Measurements from ENCODE around the gene SRCIN1.
A peak's percentile ranks its signal among the peaks of the same experiment; 100 is the strongest.

Gene SRCIN1

DNA sequence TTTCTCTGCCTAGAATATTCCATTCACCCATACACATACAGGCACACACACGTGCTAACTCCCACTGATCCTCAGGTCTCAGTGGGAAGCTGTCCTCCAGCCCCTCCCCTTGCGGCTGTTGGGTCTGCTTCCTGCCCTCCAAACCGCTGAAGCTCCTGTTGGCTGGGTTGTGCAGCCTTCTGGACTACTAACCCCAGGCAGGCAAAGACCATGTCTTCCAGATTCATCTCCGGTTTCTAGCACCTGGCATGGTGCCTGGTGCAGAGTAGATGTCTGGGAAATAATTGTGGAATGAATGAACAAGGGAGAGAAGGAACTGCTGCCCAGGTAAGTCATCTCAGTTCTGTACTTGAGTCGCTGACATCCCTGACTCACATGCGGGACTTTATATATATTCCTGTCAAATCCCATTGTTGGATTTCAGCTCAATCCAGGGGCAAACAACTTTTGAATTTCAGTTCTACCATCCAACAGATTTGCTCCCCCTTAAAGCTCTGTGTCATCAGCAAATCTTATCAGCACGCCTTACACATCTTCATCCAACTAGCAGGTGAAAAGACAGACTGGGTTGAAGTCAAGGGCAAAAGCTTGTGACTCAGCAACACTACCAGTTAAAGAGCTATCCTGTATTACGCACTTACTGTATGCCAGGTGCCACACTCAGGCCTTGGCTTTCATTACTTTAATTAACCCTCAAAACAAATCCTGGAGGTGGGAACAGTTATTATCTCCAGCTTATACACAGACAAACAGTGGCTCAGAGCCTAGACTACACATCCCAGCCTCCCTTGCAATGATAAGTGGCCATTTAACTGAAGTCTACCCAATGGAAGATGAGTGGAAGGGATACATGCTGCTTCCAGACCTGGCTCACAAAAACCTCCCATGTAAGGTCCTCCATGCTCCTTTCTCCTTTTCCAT is 51.1 kb downstream of the SRCIN1 start:
- DNase-seq, result peak; percentile 61
- in situ Hi-C loops (cut with MboI; ENCODE audit: low pct_unique_long_range_greater_than_20kb, low sequenced_read_pairs), result no loop called here

DNA sequence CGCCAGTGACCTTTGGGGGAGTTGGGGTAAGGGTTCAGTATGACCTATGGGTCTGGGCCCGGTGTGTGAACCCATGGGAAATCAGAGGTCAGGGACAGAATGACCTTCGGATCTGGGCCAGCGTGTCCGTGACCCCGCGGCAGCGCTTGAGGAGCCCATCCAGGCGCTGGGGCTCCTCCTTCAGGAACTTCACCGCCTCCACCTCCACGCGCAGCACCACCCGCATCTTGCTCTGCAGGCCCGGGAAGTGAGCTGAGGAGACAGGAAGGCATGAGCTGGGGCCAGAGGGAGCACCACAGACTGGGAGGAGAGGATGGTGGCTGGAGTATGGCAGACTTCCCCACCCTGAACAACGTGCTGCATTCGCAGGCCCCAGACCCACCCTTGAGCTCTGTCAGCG is 53.4 kb downstream of the SRCIN1 start:
- in situ Hi-C loops (cut with MboI; ENCODE audit: low pct_unique_long_range_greater_than_20kb, low sequenced_read_pairs), result no loop called here

DNA sequence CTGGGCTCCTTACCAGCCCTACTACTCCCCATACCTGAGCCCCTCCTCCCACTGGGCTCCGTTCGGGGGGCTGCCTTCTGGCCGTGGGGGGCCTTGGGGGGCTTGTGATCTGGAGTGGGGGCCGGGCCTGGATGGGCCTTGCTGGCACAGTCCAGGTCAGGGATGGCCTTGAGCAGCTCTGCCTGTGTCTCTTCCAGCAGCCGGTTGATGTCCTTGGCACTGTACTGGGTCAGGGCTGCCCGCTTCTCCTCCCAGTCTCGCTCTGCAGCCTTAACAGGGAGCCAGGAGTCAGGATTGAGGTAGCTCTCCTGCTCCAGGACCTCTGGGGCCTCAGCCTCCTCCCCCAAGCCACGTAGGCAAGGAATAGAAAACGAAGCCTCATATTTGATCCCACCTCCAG is 54.6 kb downstream of the SRCIN1 start:
- DNase-seq, result no peak
- in situ Hi-C loops (cut with MboI; ENCODE audit: low pct_unique_long_range_greater_than_20kb, low sequenced_read_pairs), result no loop called here

More for the DNA sequence above, 53.4 kb downstream of the SRCIN1 start:
- no peak for DNase-seq

DNA sequence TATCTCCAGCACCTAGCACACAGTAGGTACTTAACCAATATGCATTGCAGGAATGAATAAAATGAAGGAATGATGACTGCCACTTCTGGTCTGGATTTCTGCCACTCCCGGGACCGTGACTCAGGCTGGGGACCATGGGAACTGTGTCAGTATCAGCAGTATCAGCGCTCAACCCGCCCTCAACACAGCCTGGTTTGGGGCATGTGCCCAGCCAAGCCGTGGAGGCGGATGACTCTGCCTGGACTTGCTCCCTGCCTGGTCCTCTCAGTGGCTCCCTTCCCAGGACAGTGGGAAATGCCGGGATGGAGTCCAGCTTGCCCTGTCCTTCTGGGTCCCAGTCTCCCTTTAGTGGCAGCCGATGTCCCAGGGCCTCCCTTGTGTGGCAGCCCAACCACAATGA is 55.1 kb downstream of the SRCIN1 start:
- no peak for DNase-seq
- in situ Hi-C loops (cut with MboI; ENCODE audit: low pct_unique_long_range_greater_than_20kb, low sequenced_read_pairs), result no loop called here

DNA sequence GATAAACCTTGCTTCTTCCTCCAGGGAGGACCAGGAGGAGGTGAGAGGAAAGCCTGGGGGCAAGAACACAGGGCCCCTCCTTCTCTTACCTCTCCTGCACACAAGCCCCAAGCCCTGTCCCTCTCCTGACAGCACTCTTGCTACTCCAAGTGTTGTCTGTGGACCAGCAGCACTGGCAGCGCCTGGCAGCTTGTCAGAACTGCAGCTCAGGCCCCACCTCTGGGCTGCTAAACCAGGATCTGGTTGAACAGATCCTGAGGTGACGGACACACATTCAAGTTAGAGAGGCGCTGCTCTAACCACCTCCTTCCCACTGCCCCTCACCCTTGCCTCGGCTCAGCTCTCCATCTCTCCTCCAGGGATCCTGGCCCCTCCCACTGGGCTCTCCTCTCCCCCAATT is 56.5 kb downstream of the SRCIN1 start:
- no peak for DNase-seq
- in situ Hi-C loops (cut with MboI; ENCODE audit: low pct_unique_long_range_greater_than_20kb, low sequenced_read_pairs), result no loop called here

DNA sequence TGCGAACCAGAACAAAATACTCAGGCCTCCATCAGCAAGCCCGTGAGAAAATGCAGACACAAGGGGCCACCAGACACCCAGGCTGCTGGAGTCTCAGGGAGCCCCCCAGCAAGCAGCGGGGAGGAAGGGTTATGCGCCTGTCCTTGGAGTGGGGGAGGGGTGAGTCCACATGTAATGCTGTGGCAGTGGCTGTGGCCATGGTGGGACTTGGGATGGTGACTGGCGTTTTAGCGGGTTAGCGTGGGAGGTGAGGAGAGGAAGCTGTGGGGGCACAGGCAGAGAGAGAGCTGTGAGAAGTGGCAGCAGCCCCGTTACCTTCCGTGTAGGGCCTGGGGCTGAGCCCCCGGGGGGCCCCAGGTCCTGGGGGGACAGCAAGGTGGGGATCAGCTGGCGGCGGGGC is 58.3 kb downstream of the SRCIN1 start:
- in situ Hi-C loops (cut with MboI; ENCODE audit: low pct_unique_long_range_greater_than_20kb, low sequenced_read_pairs), result no loop called here
- peak; percentile 43 for DNase-seq

DNA sequence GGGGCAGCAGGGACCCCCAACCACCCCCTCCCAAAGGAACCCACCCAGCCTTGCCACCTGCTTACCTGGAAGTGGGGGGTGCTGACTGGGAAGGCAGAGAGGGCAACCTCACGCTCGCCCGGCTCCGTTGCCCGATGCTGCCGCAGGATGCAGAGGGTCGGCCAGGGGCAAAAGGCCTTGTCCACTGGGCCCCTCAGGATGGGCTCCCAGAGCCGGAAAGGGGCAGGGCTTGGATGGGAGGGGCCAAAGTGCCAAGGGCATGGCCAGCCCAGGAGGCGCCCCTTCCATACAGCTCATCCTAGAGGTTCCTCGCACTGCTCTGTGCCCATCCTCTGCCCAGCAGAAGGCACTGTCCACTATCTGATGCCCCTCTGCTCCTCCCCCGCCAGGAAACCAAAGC is 59.4 kb downstream of the SRCIN1 start:
- no peak for DNase-seq
- in situ Hi-C loops (cut with MboI; ENCODE audit: low pct_unique_long_range_greater_than_20kb, low sequenced_read_pairs), result no loop called here

DNA sequence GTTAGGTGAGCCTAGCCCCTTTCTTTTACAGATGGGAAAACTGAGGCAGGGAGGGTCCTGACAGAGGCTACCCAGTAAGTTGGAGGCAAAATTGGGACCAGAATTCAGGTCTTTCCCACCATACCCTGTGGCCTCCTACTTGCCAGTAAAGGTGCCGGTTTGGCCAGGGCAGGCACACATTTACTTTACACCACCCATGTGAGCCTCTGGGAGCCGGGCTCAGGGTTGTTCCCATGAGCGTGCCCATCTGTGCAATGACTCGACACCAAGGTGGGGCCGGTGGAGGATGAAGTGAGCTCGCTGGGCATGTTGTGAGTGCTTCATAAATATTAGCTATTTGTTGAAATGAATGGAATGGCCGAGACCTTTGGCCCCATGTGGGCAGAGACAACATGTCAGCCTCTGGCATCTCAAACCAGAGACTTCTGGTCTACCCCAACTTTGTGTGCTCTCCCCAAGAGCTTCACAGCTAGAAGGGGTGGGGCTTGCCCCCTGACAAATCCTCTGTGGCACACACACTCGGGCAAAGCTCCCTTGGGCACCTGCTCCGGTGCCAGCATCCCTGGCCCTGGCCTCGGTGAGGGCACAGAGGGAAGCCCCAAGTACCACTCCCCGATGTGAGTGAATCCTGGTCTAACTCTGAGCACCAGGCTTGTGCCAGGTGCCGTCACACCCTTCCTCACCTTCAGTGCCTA is 60.1 kb downstream of the SRCIN1 start:
- in situ Hi-C loops (cut with MboI; ENCODE audit: low pct_unique_long_range_greater_than_20kb, low sequenced_read_pairs), result no loop called here
- no peak for DNase-seq

DNA sequence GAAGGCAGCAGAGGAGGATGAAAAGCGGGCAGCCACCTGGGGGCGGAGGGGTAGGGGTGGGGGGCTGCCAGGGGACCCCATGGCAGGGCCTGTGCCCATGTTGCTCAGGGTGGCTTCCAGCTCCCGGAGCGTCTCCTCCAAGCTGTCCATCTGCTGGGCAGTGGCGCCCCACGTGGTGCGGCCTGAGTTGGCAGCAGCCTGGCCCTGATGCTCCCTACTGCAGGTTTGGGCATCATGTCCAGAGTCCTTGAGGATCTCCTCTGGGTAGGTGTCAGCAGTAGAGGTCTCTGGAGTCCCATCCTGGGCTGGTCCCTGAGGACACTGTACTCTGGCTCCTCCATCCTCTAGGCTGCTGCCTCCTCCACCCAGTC is 60.9 kb downstream of the SRCIN1 start:
- in situ Hi-C loops (cut with MboI; ENCODE audit: low pct_unique_long_range_greater_than_20kb, low sequenced_read_pairs), result no loop called here
- DNase-seq, result no peak

DNA sequence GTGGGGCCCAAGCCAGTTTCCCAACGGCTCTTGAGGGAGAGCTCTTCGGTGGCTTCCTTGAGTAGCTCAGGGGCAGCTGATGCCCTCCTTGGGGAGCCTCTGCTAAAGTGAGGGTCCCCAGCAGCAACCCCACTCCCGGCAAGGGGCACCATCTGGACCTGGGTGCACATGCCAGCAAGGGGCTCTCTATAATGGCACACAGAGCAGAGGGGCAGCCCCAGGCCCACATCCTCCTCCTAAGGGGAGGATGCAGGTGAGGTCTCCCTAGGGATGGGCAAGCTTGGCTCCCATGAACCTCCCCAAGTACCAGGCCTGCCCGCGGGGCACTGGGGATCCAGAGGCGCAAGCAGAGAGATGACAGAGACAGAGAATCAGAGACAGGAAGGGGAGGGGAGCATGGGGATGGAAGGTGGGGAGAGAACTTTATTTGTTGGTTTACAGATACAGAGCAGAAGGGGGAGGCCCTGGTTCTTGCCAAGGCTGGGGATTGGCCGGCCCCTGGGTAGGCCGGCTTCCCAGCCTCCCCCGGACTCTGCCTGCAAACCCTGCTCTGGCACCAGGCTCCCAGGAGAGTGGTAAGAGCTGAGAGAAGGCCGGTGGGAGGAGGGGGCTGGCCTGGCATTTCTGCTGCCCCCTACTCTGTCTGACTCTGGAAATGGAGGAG is 61.4 kb downstream of the SRCIN1 start:
- no peak for DNase-seq
- in situ Hi-C loops (cut with MboI; ENCODE audit: low pct_unique_long_range_greater_than_20kb, low sequenced_read_pairs), result no loop called here

DNA sequence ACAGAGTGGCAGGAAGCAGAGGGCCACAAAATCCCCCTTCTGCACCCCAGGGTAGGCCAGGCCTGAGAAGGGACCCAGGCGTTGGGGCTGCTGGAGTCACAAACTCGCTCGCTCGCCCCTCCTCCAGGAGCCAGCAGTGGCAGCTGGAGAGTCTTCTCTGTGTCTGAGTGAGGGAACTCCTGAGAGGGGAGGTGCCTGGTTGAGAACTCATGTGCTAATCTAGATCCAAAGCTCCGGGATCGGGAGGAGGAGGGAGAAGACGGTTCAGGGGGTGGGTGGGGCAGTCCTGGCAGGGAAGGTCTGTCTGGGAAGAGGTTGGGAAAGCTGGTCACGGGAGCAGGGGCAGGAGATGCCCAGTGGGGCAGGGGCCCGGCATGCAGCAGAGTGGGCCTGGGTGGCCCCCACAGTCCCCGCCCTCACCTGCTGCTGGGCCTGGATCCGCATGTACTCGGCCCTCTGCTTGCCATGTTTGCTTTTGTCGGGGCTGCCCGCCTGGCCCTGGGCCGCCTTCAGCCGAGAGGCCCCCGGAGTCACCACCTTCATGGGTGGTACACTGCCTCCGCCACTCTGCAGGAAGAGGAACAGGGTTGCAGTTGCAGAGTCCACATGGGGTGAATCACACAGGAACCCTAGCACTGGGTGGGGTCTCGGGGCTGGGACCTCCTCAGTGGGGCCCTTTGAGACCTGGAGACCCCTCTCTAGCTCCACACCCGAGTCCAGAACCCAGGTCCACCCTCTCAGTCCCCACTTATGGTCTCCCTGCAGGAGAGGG is 62.2 kb downstream of the SRCIN1 start:
- no peak for DNase-seq

DNA sequence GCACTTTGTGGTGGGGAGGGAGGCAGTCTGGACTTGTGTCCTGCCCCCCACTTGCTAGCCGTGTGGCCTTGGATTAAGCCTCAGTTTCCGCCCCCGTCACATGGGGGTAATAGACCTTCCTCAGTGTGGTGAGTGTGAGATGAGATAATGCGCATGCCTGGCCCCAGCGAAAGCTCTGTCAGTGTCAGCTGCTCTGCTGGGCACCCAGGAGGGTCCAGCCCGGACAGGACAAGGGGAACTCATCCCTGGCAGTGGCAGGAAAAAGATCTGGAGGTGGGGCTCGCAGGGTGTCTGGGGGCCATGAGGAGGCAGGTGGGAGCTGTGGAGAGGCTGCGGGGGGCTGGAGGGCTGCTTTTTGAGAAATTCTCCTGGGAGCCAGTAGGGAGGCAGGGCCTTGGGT is 63.5 kb downstream of the SRCIN1 start:
- in situ Hi-C loops (cut with MboI; ENCODE audit: low pct_unique_long_range_greater_than_20kb, low sequenced_read_pairs), result no loop called here
- DNase-seq, result no peak

More for the DNA sequence above, 62.2 kb downstream of the SRCIN1 start:
- in situ Hi-C loops (cut with MboI; ENCODE audit: low pct_unique_long_range_greater_than_20kb, low sequenced_read_pairs), result no loop called here

DNA sequence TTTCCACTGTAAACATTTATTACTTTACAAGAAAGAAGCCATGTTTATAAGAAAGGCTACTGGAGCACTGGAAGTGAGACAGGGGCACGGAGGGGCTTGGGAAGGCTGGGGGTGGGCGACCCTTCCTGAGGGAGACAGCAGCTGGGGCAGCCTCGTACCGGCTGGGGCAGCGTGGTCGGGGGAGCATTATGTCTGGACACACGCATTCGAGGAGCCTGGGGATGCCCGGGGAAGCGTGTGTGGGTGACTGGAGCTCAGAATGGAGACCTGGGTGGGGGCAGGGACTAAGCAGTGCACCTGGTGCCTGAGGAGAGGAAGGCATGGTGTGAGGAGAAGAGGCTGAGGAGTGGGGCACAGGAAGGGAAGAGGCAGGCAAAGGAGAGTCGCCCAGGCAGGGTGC is 64.5 kb downstream of the SRCIN1 start:
- no peak for DNase-seq
- in situ Hi-C loops (cut with MboI; ENCODE audit: low pct_unique_long_range_greater_than_20kb, low sequenced_read_pairs), result no loop called here

DNA sequence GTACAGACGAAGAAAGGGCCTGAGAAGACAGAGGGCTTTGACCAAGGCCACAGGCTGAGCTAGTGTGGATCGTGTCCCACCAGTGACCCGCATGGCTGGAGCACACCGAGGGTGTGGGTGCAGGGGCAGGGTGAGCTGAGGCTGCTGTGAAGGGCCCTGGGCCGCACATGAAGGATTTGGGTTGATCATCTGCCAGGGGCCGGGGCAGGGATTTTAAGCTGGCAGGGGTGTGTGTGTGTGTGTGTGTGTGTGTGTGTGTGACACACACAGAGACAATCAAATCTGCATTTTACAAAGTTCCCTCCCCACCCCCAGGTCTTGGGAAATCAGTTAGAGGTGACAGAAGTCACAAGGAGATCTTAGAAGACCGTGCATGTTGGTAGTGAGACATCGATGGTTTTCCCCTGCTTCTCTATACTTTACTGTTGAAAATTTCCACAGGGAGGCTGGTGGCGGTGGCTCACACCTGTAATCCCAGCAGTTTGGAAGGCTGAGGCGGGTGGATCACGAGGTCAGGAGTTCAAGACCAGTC is 65.2 kb downstream of the SRCIN1 start:
- no peak for DNase-seq
- in situ Hi-C loops (cut with MboI; ENCODE audit: low pct_unique_long_range_greater_than_20kb, low sequenced_read_pairs), result no loop called here

DNA sequence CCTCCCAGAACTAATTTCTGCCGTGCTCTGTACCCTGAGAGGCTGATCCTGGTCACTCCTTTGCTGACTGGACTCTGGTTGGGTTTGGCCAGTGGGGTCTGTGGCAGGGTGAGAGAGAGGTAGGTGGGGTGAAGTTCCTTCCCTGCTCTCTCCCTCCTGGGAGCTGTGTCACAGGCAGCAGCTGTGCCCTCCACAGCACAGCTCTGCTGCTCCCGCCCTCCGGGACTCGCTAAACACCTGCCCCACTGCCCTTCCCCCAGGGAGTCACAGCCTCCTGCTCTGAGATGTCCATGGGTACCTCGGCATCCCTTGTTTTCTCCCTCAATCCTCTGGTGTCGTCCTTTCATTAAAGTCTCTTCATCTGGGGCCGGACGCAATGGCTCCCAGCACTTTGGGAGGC is 66.4 kb downstream of the SRCIN1 start:
- in situ Hi-C loops (cut with MboI; ENCODE audit: low pct_unique_long_range_greater_than_20kb, low sequenced_read_pairs), result no loop called here
- DNase-seq, result no peak

DNA sequence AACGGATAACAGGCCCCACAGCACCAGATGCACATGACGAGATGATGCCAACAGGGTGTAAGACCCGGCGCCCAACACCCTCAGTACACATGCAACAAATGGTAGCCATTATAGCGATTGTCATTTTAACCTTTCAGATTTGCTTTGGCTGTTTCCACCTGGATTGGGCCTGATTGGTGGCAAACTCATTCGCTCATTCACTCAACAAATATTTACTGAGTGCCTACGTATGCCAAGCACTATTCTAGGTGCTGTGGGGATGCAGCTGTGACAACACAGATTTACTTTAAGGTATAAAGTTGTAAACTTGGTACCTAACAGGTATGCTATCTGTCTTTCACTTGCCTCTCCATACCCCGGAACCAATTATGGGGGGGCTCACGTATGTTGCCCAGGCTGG is 66.8 kb downstream of the SRCIN1 start:
- in situ Hi-C loops (cut with MboI; ENCODE audit: low pct_unique_long_range_greater_than_20kb, low sequenced_read_pairs), result no loop called here
- DNase-seq, result no peak

DNA sequence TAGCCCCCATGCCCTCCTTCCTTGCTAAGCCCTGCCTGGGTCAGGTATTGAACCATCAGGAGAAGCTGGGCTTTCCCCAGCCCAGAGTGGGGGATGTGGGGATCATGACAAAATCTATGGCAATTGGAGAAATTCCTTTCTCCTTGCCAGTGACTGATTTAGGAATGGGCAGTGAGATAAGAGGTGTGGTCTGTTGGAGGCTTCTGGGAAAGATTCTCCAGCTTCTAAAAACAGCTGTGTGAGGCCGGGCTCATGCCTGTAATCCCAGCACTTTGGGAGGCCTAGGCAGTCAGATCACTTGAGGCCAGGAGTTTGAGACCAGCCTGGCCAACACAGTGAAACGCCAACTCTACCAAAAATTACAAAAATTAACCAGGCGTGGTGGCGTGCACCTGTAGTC is 69.1 kb downstream of the SRCIN1 start:
- in situ Hi-C loops (cut with MboI; ENCODE audit: low pct_unique_long_range_greater_than_20kb, low sequenced_read_pairs), result no loop called here
- DNase-seq, result no peak

DNA sequence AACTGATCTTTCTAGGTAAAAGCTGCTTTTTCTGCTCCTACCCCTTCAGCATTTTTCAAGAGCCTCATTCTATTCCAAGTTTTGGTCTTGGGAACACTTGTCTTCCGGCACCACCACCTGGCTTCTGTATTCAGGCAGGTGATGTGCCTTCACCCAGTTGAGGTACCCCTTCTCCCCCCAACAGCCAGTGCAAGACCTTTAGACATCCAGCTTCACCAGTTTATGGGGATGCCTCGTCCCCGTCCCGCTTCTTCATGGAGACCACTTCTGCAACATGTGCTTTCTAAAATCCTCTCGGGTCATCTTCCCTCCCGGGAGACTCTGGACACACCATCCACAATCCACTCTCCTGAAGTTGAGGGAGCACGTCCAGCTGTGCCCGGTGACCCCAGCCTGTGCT is 69.9 kb downstream of the SRCIN1 start:
- DNase-seq, result no peak
- in situ Hi-C loops (cut with MboI; ENCODE audit: low pct_unique_long_range_greater_than_20kb, low sequenced_read_pairs), result no loop called here

DNA sequence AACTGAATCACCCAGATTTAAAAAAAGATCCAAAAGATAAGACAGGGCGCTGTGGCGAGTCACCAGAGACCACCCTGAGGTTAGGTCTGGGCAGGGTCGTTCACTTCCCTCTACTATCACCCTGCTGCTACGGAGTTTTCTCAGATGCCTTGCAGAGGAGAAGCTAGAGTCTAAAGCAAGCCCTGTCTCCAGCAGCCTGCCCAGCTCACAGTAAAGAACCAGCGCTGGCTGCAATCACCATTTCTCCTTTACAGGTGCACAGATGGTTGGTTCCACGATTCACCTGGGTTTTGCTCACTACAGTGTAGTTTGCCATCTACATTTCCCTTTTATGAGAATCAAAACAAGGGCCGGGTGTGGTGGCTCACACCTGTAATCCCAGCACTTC is 71.3 kb downstream of the SRCIN1 start:
- in situ Hi-C loops (cut with MboI; ENCODE audit: low pct_unique_long_range_greater_than_20kb, low sequenced_read_pairs), result no loop called here
- DNase-seq, result no peak
